Fibroblast of lung (primary cell): ENCODE measurements around the gene SH3TC1.

Experiments used
- CTCF ChIP-seq, 2 donors: IDR thresholded peaks in 1 of 2; conservative IDR thresholded peaks in 1 of 2; 1 replicate in 1 of 2; 2 replicates in 1 of 2; pipeline ENCODE4 v1.5.1; 2011 to 2012; ENCODE audit warnings: low read length in 2 of 2, control low read depth in 1 of 2, inconsistent platforms in 1 of 2, low read depth in 1 of 2, mild to moderate bottlenecking in 1 of 2
- EZH2 ChIP-seq: IDR thresholded peaks from 2 replicates; pipeline ENCODE4 v1.5.1; 2012; ENCODE audit warnings: low read length, control low read depth, mild to moderate bottlenecking; ENCODE audit errors: missing control alignments

GRCh38 chr4:8285976-8286718, 87.1 kb downstream of the SH3TC1 start:
- TF ChIP-seq CTCF (conservative IDR thresholded peaks at IDR 0.05 in 1 of 2, IDR thresholded peaks at IDR 0.05 in 1 of 2; ENCODE audit: low read depth in 1 of 2, low read length in 2 of 2) (no peak), EZH2 (no peak)
